ENCODE results near the gene DYSF.

DNA sequence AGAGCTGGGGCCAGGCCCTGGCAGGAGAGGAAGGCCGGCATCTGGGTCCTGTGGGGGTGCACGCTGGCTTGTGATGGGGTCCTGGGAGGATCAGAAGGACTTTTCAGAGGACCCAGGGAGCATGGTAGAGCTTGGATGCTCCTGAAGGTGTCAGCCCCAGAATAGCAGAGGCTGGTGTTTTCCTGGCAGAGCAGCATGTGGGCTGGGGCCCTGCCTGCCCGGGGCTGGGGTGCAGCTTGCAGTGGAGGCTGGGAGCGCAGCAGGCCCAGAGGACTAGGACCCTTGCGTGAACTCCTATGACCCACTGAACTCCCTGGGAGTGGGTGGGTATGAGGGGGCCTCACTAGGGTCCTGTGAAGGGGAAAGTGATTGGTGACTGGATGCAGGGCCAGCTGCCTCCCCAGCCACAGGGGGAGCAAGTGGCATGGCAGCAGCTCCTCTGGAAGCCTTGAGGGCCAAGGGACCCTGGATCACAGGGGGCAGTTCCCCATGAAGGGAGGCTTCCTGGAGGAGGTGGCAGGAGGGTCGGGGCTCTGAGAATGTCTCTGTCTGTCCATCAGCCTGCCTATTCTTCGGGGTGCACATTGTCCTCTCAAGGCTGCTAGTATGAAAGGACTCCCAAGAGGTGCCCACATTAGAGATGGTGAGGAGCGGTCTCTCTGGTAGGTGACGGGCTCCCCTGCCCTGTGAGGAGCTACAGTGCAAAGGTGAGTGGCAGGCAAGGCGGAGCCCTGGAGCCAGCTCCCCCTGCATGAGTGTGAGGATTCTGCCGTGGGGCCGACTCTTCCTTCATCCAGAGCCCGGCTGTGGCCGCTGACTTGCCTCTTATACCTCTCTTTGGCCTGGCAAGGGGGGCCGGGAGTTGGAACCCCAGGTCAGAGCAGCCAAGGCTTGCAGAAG is 249.0 kb downstream of the DYSF start:
- TF ChIP-seq, protein P1, sequence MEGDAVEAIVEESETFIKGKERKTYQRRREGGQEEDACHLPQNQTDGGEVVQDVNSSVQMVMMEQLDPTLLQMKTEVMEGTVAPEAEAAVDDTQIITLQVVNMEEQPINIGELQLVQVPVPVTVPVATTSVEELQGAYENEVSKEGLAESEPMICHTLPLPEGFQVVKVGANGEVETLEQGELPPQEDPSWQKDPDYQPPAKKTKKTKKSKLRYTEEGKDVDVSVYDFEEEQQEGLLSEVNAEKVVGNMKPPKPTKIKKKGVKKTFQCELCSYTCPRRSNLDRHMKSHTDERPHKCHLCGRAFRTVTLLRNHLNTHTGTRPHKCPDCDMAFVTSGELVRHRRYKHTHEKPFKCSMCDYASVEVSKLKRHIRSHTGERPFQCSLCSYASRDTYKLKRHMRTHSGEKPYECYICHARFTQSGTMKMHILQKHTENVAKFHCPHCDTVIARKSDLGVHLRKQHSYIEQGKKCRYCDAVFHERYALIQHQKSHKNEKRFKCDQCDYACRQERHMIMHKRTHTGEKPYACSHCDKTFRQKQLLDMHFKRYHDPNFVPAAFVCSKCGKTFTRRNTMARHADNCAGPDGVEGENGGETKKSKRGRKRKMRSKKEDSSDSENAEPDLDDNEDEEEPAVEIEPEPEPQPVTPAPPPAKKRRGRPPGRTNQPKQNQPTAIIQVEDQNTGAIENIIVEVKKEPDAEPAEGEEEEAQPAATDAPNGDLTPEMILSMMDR (IDR thresholded peaks at IDR 0.05), result no peak
- no peak for TF ChIP-seq YY1 (IDR thresholded peaks at IDR 0.05; ENCODE audit: low read depth)
- TF ChIP-seq POLR2AphosphoS5 (IDR thresholded peaks at IDR 0.05; ENCODE audit: low read depth, low read length), result no peak
- no peak for TF ChIP-seq ELF1 (IDR thresholded peaks at IDR 0.05)
- no peak for TF ChIP-seq TAF1 (IDR thresholded peaks at IDR 0.05; ENCODE audit: borderline replicate concordance, low read depth, low read length)
- TF ChIP-seq RFX5 (IDR thresholded peaks at IDR 0.05; ENCODE audit: low read length), result no peak
- TF ChIP-seq JUND (IDR thresholded peaks at IDR 0.05), result no peak
- TF ChIP-seq SIN3A (IDR thresholded peaks at IDR 0.05; ENCODE audit: borderline replicate concordance, low read depth, low read length), result no peak
- no peak for TF ChIP-seq MXI1 (IDR thresholded peaks at IDR 0.05; ENCODE audit: low read depth, low read length)
